ENCODE data around the gene ANO1.

The ANO1 gene

DNA sequence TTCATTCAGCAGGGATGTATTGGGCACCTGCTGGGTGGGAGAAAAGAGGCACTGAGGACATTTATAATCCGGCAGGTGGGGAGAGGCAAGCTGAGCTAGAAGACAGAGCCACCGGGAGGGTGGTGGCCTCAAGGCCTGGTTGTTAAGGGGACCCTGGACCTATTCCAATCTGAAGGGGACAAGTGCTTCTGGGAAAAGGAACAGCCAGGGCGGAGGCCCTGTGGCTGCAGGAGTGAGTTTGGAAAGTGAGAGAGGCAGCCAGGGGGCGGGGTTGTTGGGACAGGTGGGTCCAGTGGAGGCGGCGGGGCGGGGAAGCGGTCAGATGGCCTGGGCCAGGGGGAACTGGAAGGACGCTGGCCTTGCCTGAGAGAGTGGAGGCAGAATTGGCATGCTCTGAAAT, 29.1 kb downstream of the ANO1 start:
- DNase-seq (ENCODE audit: insufficient read length, low spot score) (no peak), FAIRE-seq (no peak)
- TF ChIP-seq POU2F2 (IDR thresholded peaks at IDR 0.05; ENCODE audit: low read depth, low read length): no peak
- TF ChIP-seq POLR2A (IDR thresholded peaks at IDR 0.05; ENCODE audit: low read depth, low read length): no peak
- TF ChIP-seq SPI1 (IDR thresholded peaks at IDR 0.05; ENCODE audit: low read depth, low read length): no peak
- TF ChIP-seq PAX5 (IDR thresholded peaks at IDR 0.05; ENCODE audit: insufficient read depth, low read length, severe bottlenecking): no peak
- TF ChIP-seq TAF1 (IDR thresholded peaks at IDR 0.05; ENCODE audit: low read depth, low read length): no peak
- TF ChIP-seq POLR2AphosphoS5 (IDR thresholded peaks at IDR 0.05; ENCODE audit: low read depth, low read length): no peak

DNA sequence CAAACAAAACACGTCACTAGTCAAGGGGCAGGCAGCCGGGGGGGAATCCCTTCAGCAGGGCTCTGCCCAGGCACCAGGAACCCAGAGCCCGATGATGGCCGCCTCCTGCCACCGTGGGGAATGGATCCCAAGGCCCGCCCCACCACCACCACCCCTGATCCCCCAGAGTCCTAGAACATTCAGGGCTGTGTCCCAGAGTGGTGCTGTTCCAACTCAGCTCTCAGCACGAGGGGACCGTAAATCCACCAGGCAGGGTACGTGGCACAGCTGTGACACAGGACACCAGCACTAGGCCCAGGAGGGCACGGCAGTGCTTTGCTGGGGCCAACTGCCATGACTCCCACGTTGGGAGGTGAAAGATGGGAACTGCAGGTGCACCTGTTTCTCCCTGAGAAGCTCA, 29.6 kb downstream of the ANO1 start:
- FAIRE-seq (no peak), DNase-seq (ENCODE audit: insufficient read length, low spot score) (no peak)

DNA sequence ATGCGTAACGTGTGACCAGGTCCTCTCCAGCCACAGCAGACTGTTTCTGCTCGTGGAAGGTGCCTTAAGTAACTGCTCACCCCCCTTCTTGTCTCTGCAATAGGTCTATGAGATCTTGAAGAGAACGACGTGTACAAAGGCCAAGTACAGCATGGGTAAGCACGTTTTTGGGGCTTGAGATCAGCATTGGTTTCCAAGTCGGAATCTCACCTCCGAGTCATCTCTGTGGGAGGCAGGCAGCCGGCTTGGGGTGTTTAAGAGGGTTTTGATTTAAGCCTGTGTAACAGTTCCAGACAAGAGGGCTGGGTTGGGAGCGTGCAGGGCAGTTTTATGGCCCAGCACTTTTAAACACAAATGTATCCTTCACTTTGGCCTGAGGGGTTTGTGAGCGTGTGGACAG, 30.1 kb downstream of the ANO1 start:
- TF ChIP-seq POU2F2 (IDR thresholded peaks at IDR 0.05; ENCODE audit: low read depth, low read length) (no peak), TAF1 (IDR thresholded peaks at IDR 0.05; ENCODE audit: low read depth, low read length) (no peak), SPI1 (IDR thresholded peaks at IDR 0.05; ENCODE audit: low read depth, low read length) (no peak)
- FAIRE-seq (no peak), DNase-seq (ENCODE audit: insufficient read length, low spot score) (no peak)

More for the DNA sequence above, 29.6 kb downstream of the ANO1 start:
- TF ChIP-seq SPI1 (IDR thresholded peaks at IDR 0.05; ENCODE audit: low read depth, low read length) (no peak), POU2F2 (IDR thresholded peaks at IDR 0.05; ENCODE audit: low read depth, low read length) (no peak), PAX5 (IDR thresholded peaks at IDR 0.05; ENCODE audit: insufficient read depth, low read length, severe bottlenecking) (no peak), TAF1 (IDR thresholded peaks at IDR 0.05; ENCODE audit: low read depth, low read length) (no peak), POLR2A (IDR thresholded peaks at IDR 0.05; ENCODE audit: low read depth, low read length) (no peak)

DNA sequence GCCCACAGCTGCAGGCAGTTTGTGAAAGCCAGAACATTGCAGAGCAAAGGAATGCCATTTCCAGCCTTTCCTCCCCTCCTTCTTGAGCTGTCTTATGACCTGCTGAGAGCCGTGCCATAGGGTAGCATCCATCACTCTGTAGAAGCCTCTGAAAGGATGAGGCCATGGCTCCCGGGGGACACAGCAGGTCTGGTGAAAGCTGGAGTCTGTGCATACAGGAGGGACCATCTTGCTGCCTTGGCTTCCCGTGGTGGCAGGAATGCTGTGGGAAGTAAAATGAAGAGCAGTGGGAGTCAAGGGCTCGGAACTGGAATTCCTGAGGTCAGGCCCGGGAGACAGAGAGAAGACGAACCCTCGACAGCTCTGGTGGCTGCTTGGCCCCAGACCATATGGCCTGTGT, 30.9 kb downstream of the ANO1 start:
- no peak for FAIRE-seq
- no peak for DNase-seq (ENCODE audit: insufficient read length, low spot score)
- TF ChIP-seq POU2F2 (IDR thresholded peaks at IDR 0.05; ENCODE audit: low read depth, low read length) (no peak), TAF1 (IDR thresholded peaks at IDR 0.05; ENCODE audit: low read depth, low read length) (no peak), SPI1 (IDR thresholded peaks at IDR 0.05; ENCODE audit: low read depth, low read length) (no peak), POLR2AphosphoS5 (IDR thresholded peaks at IDR 0.05; ENCODE audit: low read depth, low read length) (no peak), PAX5 (IDR thresholded peaks at IDR 0.05; ENCODE audit: insufficient read depth, low read length, severe bottlenecking) (no peak), POLR2A (IDR thresholded peaks at IDR 0.05; ENCODE audit: low read depth, low read length) (no peak)

DNA sequence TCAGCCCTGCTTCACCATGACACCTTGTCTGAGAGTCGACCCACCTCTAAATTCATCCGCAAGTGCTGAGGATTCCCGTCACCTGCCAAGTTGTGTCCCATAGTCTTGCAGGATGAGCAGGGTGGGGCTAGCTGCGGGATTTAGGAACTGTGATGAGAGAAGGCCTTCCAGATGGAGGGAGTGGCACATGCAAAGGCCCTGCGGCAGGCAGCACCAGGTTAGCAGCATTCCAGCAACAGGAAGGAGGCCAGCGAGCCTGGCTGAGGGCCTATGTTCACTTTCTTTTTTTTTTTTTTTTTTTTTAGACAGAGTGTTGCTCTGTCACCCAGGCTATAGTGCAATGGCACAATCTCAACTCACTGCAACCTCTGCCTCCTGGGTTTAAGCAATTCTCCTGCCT, 31.8 kb downstream of the ANO1 start:
- no peak for DNase-seq (ENCODE audit: insufficient read length, low spot score)
- TF ChIP-seq POLR2A (IDR thresholded peaks at IDR 0.05; ENCODE audit: low read depth, low read length) (no peak), POLR2AphosphoS5 (IDR thresholded peaks at IDR 0.05; ENCODE audit: low read depth, low read length) (no peak), PAX5 (IDR thresholded peaks at IDR 0.05; ENCODE audit: insufficient read depth, low read length, severe bottlenecking) (no peak), TAF1 (IDR thresholded peaks at IDR 0.05; ENCODE audit: low read depth, low read length) (no peak), POU2F2 (IDR thresholded peaks at IDR 0.05; ENCODE audit: low read depth, low read length) (no peak), SPI1 (IDR thresholded peaks at IDR 0.05; ENCODE audit: low read depth, low read length) (no peak)
- no peak for FAIRE-seq

DNA sequence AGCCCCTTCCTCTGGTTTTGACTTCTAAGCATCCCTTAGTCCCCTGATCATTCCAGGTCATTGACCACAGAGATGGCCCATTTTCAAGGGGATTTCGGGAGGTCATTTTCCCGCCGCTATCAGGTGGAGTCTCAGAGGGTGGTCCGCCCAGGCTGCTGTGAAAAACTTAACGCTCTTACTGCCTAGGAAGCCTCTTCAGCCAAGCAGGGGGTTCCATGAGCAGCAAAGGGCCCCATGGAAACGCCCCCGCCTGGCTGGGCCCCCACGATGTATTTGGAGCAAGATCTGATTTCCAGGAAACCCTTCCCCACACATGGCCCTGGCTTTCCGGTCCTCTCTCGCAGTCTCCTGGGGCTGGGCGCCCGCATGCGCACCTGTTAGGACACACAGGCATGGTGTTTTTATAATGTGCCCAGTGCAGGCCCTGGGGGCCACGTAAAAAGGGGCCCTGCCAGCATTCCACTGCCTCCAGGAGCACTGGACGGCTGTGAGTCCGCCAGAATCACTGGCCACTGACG, 32.5 kb downstream of the ANO1 start:
- FAIRE-seq (no peak), DNase-seq (ENCODE audit: insufficient read length, low spot score) (no peak)
- TF ChIP-seq POU2F2 (IDR thresholded peaks at IDR 0.05; ENCODE audit: low read depth, low read length) (no peak), PAX5 (IDR thresholded peaks at IDR 0.05; ENCODE audit: insufficient read depth, low read length, severe bottlenecking) (no peak), POLR2AphosphoS5 (IDR thresholded peaks at IDR 0.05; ENCODE audit: low read depth, low read length) (no peak), TAF1 (IDR thresholded peaks at IDR 0.05; ENCODE audit: low read depth, low read length) (no peak), SPI1 (IDR thresholded peaks at IDR 0.05; ENCODE audit: low read depth, low read length) (no peak), POLR2A (IDR thresholded peaks at IDR 0.05; ENCODE audit: low read depth, low read length) (no peak)

DNA sequence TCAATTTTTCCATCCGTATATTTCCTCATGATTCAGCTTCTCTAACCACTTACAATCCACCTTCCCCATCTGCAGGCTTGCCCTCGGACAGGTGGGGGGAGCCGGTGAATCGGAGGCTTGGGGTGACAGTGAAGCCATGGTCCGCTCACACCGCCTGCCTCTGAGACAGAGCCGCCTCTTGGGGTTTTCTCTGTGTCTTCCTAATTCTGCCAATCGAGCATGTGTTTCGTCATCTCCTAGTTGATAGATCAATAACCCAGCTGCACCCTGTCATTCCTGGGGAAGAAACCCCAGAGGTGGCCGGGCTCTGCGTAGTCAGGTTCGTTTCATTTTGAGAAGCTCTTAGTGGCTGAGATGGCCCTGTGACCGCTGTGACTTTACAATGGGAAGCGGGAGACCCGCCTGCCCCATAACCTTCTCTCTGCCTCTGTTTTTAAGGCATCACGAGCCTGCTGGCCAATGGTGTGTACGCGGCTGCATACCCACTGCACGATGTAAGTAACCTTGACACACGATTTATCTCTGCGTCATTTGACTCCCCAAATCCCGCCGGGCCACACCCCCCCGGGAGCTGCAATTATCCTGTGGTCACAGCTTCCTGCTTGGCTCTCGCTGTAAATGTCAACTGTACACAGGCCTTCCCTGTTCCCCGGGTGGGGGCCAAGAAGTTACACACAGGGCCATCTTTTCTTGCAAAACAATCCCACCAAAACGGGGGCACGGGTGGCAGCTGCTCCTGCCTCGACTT, 33.3 kb downstream of the ANO1 start:
- TF ChIP-seq POLR2AphosphoS5 (IDR thresholded peaks at IDR 0.05; ENCODE audit: low read depth, low read length) (no peak), TAF1 (IDR thresholded peaks at IDR 0.05; ENCODE audit: low read depth, low read length) (no peak), PAX5 (IDR thresholded peaks at IDR 0.05; ENCODE audit: insufficient read depth, low read length, severe bottlenecking) (no peak), SPI1 (IDR thresholded peaks at IDR 0.05; ENCODE audit: low read depth, low read length) (no peak), POU2F2 (IDR thresholded peaks at IDR 0.05; ENCODE audit: low read depth, low read length) (no peak), POLR2A (IDR thresholded peaks at IDR 0.05; ENCODE audit: low read depth, low read length) (no peak)
- DNase-seq (ENCODE audit: insufficient read length, low spot score) (no peak), FAIRE-seq (no peak)

DNA sequence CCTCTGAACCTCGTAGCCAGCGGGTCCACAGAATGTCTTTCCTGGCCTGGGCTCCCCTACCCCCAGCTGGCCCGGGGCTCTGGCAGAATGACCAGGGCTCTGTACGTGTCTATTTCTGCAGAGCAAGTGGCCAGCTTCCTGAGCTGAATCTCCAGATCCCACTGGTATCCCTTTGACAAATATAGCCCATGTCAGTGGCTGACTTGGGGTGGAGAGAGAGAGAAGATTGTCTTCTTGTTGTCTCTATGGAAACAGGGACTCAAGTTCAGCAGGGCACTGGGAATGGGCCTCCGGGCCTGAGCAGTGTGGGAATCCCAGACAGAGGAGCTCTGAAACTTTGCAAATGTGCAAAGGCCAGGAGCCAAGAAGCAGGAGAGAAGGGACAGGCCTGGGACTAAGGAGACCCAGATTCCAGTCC, 33.9 kb downstream of the ANO1 start:
- no peak for DNase-seq (ENCODE audit: insufficient read length, low spot score)
- TF ChIP-seq POU2F2 (IDR thresholded peaks at IDR 0.05; ENCODE audit: low read depth, low read length): no peak
- TF ChIP-seq TAF1 (IDR thresholded peaks at IDR 0.05; ENCODE audit: low read depth, low read length): no peak
- no peak for TF ChIP-seq POLR2A (IDR thresholded peaks at IDR 0.05; ENCODE audit: low read depth, low read length)
- TF ChIP-seq POLR2AphosphoS5 (IDR thresholded peaks at IDR 0.05; ENCODE audit: low read depth, low read length): no peak
- no peak for TF ChIP-seq SPI1 (IDR thresholded peaks at IDR 0.05; ENCODE audit: low read depth, low read length)
- no peak for TF ChIP-seq PAX5 (IDR thresholded peaks at IDR 0.05; ENCODE audit: insufficient read depth, low read length, severe bottlenecking)
- FAIRE-seq: no peak

DNA sequence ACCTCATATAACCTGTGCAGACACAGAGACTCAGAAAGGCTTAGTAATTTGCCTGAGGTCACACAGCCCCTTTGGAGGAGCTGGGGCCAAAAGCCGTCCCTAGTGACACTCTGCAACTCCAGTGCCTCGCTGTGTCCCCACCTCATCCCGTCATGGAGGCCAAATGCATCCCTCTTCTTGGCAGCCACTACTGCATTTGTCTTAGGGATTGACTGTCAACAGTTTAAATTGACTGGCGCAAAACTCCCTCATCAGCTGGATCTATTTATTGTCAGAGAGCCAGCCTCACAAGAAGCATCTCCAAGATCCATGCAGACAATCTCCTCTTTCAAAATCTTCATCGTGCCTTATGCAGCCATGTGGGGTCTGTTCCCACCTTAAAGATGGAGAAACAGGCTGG, 35.7 kb downstream of the ANO1 start:
- FAIRE-seq: no peak
- DNase-seq (ENCODE audit: insufficient read length, low spot score): no peak
- no peak for TF ChIP-seq POU2F2 (IDR thresholded peaks at IDR 0.05; ENCODE audit: low read depth, low read length)
- TF ChIP-seq POLR2A (IDR thresholded peaks at IDR 0.05; ENCODE audit: low read depth, low read length): no peak
- TF ChIP-seq PAX5 (IDR thresholded peaks at IDR 0.05; ENCODE audit: insufficient read depth, low read length, severe bottlenecking): no peak
- TF ChIP-seq TAF1 (IDR thresholded peaks at IDR 0.05; ENCODE audit: low read depth, low read length): no peak
- no peak for TF ChIP-seq POLR2AphosphoS5 (IDR thresholded peaks at IDR 0.05; ENCODE audit: low read depth, low read length)
- TF ChIP-seq SPI1 (IDR thresholded peaks at IDR 0.05; ENCODE audit: low read depth, low read length): no peak

All from GM12891 (cell line).